GM12873 (cell line): ENCODE results near the gene KRT36.

Experiments
- TF ChIP-seq, protein P1 (sequence below): IDR thresholded peaks from 2 replicates; pipeline ENCODE4 v1.5.1; 2012; ENCODE audit warnings: low read depth, mild to moderate bottlenecking, moderate library complexity, low read length, control low read depth; ENCODE audit not compliant: insufficient read depth; ENCODE audit errors: missing control alignments

The KRT36 gene

GRCh38 chr17:41534899-41535546, 45.3 kb upstream of the KRT36 start:
- TF ChIP-seq, protein P1, sequence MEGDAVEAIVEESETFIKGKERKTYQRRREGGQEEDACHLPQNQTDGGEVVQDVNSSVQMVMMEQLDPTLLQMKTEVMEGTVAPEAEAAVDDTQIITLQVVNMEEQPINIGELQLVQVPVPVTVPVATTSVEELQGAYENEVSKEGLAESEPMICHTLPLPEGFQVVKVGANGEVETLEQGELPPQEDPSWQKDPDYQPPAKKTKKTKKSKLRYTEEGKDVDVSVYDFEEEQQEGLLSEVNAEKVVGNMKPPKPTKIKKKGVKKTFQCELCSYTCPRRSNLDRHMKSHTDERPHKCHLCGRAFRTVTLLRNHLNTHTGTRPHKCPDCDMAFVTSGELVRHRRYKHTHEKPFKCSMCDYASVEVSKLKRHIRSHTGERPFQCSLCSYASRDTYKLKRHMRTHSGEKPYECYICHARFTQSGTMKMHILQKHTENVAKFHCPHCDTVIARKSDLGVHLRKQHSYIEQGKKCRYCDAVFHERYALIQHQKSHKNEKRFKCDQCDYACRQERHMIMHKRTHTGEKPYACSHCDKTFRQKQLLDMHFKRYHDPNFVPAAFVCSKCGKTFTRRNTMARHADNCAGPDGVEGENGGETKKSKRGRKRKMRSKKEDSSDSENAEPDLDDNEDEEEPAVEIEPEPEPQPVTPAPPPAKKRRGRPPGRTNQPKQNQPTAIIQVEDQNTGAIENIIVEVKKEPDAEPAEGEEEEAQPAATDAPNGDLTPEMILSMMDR = no peak

DNA sequence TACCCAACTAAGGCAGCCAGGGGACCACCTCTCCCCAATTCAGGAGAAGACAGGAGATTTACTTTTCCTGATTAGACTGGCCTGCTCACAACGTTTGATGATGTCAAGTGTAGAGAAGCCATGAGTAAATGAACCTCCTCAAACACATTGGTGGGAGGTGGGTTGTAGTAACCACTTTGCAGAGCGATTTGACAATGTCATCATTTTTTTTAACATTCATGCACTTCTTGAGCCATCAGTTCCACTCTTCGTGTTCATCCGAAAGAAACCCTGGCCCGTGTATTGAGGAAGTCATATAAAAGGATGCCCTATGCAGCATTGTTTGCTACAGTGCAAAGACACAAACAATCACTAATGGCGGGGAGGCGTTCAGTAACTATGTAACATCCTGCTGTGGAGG, 43.9 kb upstream of the KRT36 start:
- TF ChIP-seq, protein P1 = no peak

DNA sequence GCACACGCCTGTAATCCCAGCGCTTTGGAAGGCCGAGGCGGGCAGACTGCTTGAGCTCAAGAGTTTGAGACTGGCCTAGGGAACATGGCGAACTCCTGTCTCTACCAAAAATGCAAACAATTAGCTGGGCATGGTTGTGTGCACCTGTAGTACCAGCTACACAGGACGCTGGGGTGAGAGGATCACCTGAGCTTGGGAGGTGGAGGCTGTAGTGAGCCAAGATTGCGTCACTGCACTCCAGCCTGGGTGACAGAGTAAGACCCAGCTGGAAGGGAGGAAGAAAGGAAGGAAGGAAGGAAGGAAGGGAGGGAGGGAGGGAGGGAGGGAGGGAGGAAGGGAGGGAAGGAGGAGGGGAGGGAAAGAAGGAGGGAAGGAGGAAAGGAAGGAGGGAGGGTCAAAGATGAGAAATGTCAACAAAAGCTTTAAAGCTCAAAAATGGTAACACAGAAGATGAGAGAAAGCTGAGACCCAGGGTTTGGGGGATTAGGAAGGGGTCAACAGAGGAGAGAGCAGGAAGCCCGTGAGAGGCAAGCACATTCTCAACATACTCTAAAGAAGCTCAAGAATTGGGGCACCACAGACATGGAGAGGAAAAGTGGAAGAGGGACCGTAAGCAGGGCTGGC, 43.3 kb upstream of the KRT36 start:
- TF ChIP-seq, protein P1 = no peak

- TF ChIP-seq, protein P1 = no peak
These were observed 42.3 kb upstream of the KRT36 start for GRCh38 chr17:41531993-41532392.

DNA sequence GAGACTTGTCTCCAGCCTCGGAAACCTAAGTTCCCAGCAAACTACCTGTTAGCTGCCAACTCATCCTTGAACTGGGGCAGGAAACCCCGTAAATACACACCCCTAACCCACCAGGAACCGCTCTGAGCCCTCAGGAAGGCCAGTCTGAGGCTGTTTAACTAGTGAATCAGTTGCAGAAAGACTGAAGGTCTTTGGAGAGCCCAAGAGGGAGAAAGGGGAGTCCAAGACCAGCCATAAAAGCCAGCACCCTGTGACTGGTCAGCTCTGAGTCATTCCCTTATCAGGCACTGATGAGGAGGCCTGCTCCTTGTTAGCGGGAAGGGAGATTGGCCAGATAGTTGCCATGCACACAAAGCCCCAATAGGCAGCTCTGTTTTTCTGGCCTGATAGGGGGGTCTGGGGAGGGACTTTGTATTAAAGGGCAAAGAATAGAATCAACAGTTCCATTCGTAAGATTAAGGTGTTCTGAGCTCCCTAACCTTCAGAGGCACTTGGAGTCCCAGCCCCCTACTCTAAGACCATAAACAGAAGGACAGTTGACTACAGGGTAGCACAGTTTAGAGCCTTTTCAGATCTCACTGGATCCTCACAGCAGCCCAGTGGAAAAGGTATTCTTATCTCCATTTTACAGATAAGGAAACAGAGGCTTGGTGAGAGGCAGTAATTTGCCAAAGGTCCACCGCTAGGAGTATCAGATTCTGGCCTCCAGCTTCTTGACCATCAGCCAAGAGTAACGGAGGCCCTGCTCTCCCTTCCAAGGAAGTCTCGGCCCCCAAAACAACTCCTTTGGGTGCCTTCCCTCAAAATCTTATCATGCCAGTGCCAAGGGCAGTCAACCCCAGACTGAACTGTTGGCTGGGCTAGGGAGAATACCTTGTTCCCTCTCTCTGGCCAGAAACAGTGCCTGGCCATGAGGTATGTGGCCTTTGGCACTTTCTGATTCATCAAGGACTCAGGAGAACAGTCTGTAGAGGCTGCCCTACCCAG, 40.6 kb upstream of the KRT36 start:
- TF ChIP-seq, protein P1 = no peak

DNA sequence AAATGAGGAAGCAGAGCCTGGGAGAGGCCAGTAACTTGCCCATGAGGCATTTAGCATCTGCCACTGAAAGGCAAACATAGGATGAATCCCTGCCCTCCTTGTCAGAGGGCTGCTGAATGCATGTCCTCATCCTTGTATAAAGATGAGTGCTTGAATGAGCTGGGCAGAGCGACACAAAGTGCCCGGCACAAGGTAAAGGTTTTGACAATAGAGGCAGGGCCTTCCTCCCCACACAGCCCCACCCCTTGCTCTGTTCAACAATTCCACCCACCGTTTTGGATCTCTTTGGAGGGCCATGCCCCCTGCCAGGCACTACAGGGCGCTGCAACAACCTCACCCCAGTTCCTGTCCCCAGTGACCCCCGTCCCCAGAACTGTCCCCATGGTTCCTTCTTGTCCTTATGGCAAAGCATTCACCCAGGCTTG, 39.8 kb upstream of the KRT36 start:
- TF ChIP-seq, protein P1 = no peak

DNA sequence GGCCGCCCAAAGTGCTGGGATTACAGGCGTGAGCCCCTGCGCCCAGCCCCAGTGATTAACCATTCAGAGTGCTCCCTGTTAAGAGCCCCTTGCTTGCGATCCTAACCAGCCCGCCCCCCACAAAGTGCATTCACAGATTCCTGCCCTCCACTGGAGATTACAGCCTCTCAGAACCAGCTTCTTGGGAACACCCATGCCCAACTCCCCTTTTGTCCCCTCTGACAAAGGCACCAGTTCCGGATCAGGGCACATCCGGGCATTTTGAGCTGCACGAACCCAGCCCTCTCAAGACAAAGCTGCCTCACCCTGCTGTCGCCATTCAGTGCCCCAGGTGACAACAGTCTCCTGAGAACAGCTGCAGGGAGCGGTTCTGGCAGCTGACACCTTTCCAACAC, 39.2 kb upstream of the KRT36 start:
- TF ChIP-seq, protein P1 = no peak
